Loucy (cell line): ENCODE data around the gene WWOX.

Source experiments
- H2AFZ ChIP-seq: fragments of 200-600 bp; sonication (generic); 2 replicates; pipeline ENCODE4 v1.6.0; 2016; ENCODE audit warnings: antibody characterized with exemption, mild to moderate bottlenecking, low read length, moderate library complexity
- H3F3A ChIP-seq: fragments of 200-600 bp; 2 replicates; pipeline ENCODE4 v1.6.0; 2016; ENCODE audit warnings: antibody characterized with exemption, low read depth, mild to moderate bottlenecking
- H3K27me3 ChIP-seq: fragments of 200-600 bp; sonication (generic); 2 replicates; pipeline ENCODE4 v1.6.1; 2014; ENCODE audit warnings: low read length, mild to moderate bottlenecking; ENCODE audit not compliant: insufficient read depth, poor library complexity, severe bottlenecking
- H3K36me3 ChIP-seq: fragments of 200-600 bp; sonication (generic); 2 replicates; pipeline ENCODE4 v1.6.1; 2016; ENCODE audit warnings: low read length; ENCODE audit not compliant: insufficient read depth
- H3K4me1 ChIP-seq: fragments of 200-600 bp; sonication (generic); 2 replicates; pipeline ENCODE4 v1.5.1; 2014; ENCODE audit warnings: low read length, mild to moderate bottlenecking; ENCODE audit not compliant: insufficient read depth, poor library complexity, severe bottlenecking
- H3K4me2 ChIP-seq: fragments of 200-600 bp; sonication (generic); 2 replicates; pipeline ENCODE4 v1.6.0; 2014; ENCODE audit warnings: antibody characterized with exemption, low read length, low read depth, mild to moderate bottlenecking; ENCODE audit not compliant: poor library complexity, severe bottlenecking
- H3K4me3 ChIP-seq: fragments of 200-600 bp; sonication (generic); 2 replicates; pipeline ENCODE4 v1.5.1; 2014; ENCODE audit warnings: low read length, mild to moderate bottlenecking, mixed read lengths; ENCODE audit not compliant: poor library complexity, severe bottlenecking
- H3K79me2 ChIP-seq: fragments of 200-600 bp; sonication (generic); 2 replicates; pipeline ENCODE4 v1.6.1; 2014; ENCODE audit warnings: low read length; ENCODE audit not compliant: insufficient read depth
- H3K9ac ChIP-seq: fragments of 200-600 bp; sonication (generic); 2 replicates; pipeline ENCODE4 v1.6.0; 2014; ENCODE audit warnings: mild to moderate bottlenecking, low read depth, low read length, moderate library complexity; ENCODE audit not compliant: poor library complexity, severe bottlenecking
- H3K9me2 ChIP-seq: fragments of 200-600 bp; sonication (generic); replicated peaks from 2 replicates; pipeline ENCODE4 v1.6.1; 2016; ENCODE audit warnings: low read depth, low read length, mixed read lengths
- H3K9me3 ChIP-seq: fragments of 200-600 bp; sonication (generic); 2 replicates; pipeline ENCODE4 v1.6.1; 2014; ENCODE audit warnings: mild to moderate bottlenecking, antibody characterized with exemption, low read length, low read depth; ENCODE audit not compliant: insufficient read depth
- H4K20me1 ChIP-seq: fragments of 200-600 bp; sonication (generic); 2 replicates; pipeline ENCODE4 v1.6.0; 2014; ENCODE audit warnings: antibody characterized with exemption, low read length, mild to moderate bottlenecking; ENCODE audit not compliant: insufficient read depth, poor library complexity, severe bottlenecking
- CTCF ChIP-seq: fragments of 200-600 bp; sonication (generic); conservative IDR thresholded peaks from 2 replicates; pipeline ENCODE4 v1.5.1; 2014; ENCODE audit warnings: mild to moderate bottlenecking, antibody characterized with exemption, low read length
- EZH2phosphoT487 ChIP-seq: fragments of 200-600 bp; IDR thresholded peaks from 2 replicates; pipeline ENCODE4 v1.6.1; 2018; ENCODE audit warnings: antibody characterized with exemption, mild to moderate bottlenecking, moderate library complexity, borderline replicate concordance

WWOX gene

GRCh38 chr16:78428193-78428592 lies 328.7 kb downstream of the WWOX start:
- Histone ChIP-seq H4K20me1 (no peaks in the 10 kb centered on the region), H3K9me3 (no peaks in the 10 kb centered on the region), H2AFZ (peak overlapping the region; percentile 66), H3K27me3 (no peaks in the 10 kb centered on the region), H3K79me2 (no peaks in the 10 kb centered on the region), H3F3A (peaks cover 13% of the 10 kb centered on the region; the same call in 1 of the 2 replicates), H3K9ac (peak overlapping the region; percentile 60), H3K4me1 (peaks cover 55% of the 10 kb centered on the region), H3K4me2 (peak overlapping the region; percentile 86), H3K9me2 (no peaks in the 10 kb centered on the region), H3K4me3 (peak overlapping the region; percentile 63), H3K36me3 (peaks cover 3% of the 10 kb centered on the region; the same call in 1 of the 2 replicates)
- TF ChIP-seq EZH2phosphoT487 (no peak), CTCF (no peak)

GRCh38 chr16:78430281-78430680 lies 330.8 kb downstream of the WWOX start:
- no peak overlapping the region for H3K4me3 ChIP-seq
- peaks cover 13% of the 10 kb centered on the region; the same call in 1 of the 2 replicates for H3F3A ChIP-seq
- TF ChIP-seq EZH2phosphoT487, result no peak
- no peak for TF ChIP-seq CTCF
- H3K9ac ChIP-seq, result no peak overlapping the region
- H2AFZ ChIP-seq, result no peak overlapping the region
- H3K9me2 ChIP-seq, result no peaks in the 10 kb centered on the region
- H3K9me3 ChIP-seq, result no peaks in the 10 kb centered on the region
- H3K36me3 ChIP-seq, result peaks cover 3% of the 10 kb centered on the region; the same call in 1 of the 2 replicates
- H3K79me2 ChIP-seq, result no peaks in the 10 kb centered on the region
- peaks cover 55% of the 10 kb centered on the region for H3K4me1 ChIP-seq
- no peak overlapping the region for H3K4me2 ChIP-seq
- no peaks in the 10 kb centered on the region for H4K20me1 ChIP-seq
- H3K27me3 ChIP-seq, result no peaks in the 10 kb centered on the region

GRCh38 chr16:78431004-78431670 lies 331.7 kb downstream of the WWOX start:
- Histone ChIP-seq H3K4me1 (peaks cover 50% of the 10 kb centered on the region), H3K4me3 (no peak overlapping the region), H3F3A (peaks cover 13% of the 10 kb centered on the region; the same call in 1 of the 2 replicates), H3K27me3 (no peaks in the 10 kb centered on the region), H3K9me2 (no peaks in the 10 kb centered on the region), H4K20me1 (no peaks in the 10 kb centered on the region), H3K9ac (no peak overlapping the region), H2AFZ (no peak overlapping the region), H3K9me3 (no peaks in the 10 kb centered on the region), H3K4me2 (peak overlapping the region; percentile 31), H3K79me2 (no peaks in the 10 kb centered on the region), H3K36me3 (peaks cover 3% of the 10 kb centered on the region; the same call in 1 of the 2 replicates)
- TF ChIP-seq CTCF, result no peak
- no peak for TF ChIP-seq EZH2phosphoT487
